H1 (cell line): Measurements from ENCODE around the gene RPS17.

Source experiments
- POLR2A ChIP-seq, 2 experiments: IDR thresholded peaks; 1 replicate in 1 of 2; 2 replicates in 1 of 2; pipeline ENCODE4 v1.6.1; 2011; ENCODE audit warnings: low read depth in 2 of 2, low read length in 2 of 2, mild to moderate bottlenecking in 2 of 2; ENCODE audit errors: control extremely low read depth in 1 of 2
- TF ChIP-seq, protein P1 (sequence below), 3 experiments: IDR thresholded peaks; 1 replicate in 2 of 3; 2 replicates in 1 of 3; pipeline versions ENCODE4 v1.5.1 to v1.6.1; 2011; ENCODE audit warnings: low read length in 3 of 3, mild to moderate bottlenecking in 3 of 3, inconsistent platforms in 2 of 3, low read depth in 1 of 3, moderate library complexity in 1 of 3; ENCODE audit not compliant: insufficient read depth in 1 of 3; ENCODE audit errors: control extremely low read depth in 1 of 3

DNA sequence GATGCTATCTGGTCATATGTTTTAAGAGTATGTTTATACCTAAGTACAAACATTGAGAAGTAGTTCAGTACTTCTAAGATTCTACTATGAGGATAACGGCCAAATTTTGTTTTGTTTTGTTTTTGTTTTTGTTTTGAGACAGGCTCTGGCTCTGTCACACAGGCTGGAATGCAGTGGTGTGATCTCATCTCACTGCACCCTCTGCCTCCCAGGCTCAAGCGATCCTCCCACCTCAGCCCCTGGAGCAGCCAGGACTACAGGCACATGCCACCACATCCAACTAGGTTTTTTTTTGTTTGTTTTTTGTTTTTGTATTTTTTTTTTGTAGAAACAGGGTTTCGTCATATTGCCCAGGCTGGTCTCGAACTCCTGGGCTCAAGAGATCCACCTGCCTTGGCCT is 47.5 kb upstream of the RPS17 start:
- TF ChIP-seq, protein P1, sequence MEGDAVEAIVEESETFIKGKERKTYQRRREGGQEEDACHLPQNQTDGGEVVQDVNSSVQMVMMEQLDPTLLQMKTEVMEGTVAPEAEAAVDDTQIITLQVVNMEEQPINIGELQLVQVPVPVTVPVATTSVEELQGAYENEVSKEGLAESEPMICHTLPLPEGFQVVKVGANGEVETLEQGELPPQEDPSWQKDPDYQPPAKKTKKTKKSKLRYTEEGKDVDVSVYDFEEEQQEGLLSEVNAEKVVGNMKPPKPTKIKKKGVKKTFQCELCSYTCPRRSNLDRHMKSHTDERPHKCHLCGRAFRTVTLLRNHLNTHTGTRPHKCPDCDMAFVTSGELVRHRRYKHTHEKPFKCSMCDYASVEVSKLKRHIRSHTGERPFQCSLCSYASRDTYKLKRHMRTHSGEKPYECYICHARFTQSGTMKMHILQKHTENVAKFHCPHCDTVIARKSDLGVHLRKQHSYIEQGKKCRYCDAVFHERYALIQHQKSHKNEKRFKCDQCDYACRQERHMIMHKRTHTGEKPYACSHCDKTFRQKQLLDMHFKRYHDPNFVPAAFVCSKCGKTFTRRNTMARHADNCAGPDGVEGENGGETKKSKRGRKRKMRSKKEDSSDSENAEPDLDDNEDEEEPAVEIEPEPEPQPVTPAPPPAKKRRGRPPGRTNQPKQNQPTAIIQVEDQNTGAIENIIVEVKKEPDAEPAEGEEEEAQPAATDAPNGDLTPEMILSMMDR (IDR thresholded peaks at IDR 0.05; ENCODE audit: control extremely low read depth in 1 of 3, insufficient read depth in 1 of 3, low read depth in 1 of 3, low read length in 3 of 3) = no peak
- TF ChIP-seq POLR2A (IDR thresholded peaks at IDR 0.05; ENCODE audit: control extremely low read depth in 1 of 2, low read depth in 2 of 2, low read length in 2 of 2) = no peak
